GM23338 (cell line): ENCODE data around the gene EYA2. TPM values are rescaled to one million over a fixed set of nuclear protein-coding genes. Genes with fewer than 3 reads are reported as not detected.
A peak's percentile ranks its signal among the peaks of the same experiment; 100 is the strongest.

Experiments used
- ATAC-seq: fragments of 200-7000 bp; cut with Tn5 transposase; 3 replicates; pipeline ENCODE4 v1.9.1; 2020
- DNase-seq: peaks from one replicate; pipeline ENCODE4 v3.0.0-alpha.2; 2015; ENCODE audit warnings: low spot score
- H2AFZ ChIP-seq: fragments of 200-600 bp; sonication (generic); 2 replicates; pipeline ENCODE4 v1.8.0; 2016; ENCODE audit warnings: antibody characterized with exemption, mild to moderate bottlenecking, moderate library complexity
- H3F3A ChIP-seq: fragments of 200-600 bp; sonication (generic); replicated peaks from 2 replicates; pipeline ENCODE4 v1.8.0; 2017; ENCODE audit warnings: antibody characterized with exemption, mixed run types, low read depth
- H3K27ac ChIP-seq: fragments of 200-600 bp; sonication (generic); 2 replicates; pipeline ENCODE4 v1.6.1; 2016; ENCODE audit warnings: low read depth
- H3K27me3 ChIP-seq: fragments of 200-600 bp; sonication (generic); 2 replicates; pipeline ENCODE4 v1.8.0; 2016; ENCODE audit warnings: mild to moderate bottlenecking, mixed run types, moderate library complexity; ENCODE audit not compliant: insufficient read depth
- H3K36me3 ChIP-seq: fragments of 200-600 bp; sonication (generic); 2 replicates; pipeline ENCODE4 v1.8.0; 2016; ENCODE audit warnings: mild to moderate bottlenecking; ENCODE audit not compliant: insufficient read depth
- H3K4me1 ChIP-seq: fragments of 200-600 bp; sonication (generic); 2 replicates; pipeline ENCODE4 v1.8.0; 2016; ENCODE audit warnings: mild to moderate bottlenecking, moderate library complexity; ENCODE audit not compliant: insufficient read depth
- H3K4me2 ChIP-seq: fragments of 200-600 bp; sonication (generic); 2 replicates; pipeline ENCODE4 v1.7.1; 2017; ENCODE audit warnings: mixed run types
- H3K4me3 ChIP-seq: fragments of 200-600 bp; sonication (generic); 2 replicates; pipeline ENCODE4 v1.6.1; 2016; ENCODE audit warnings: mixed run types
- H3K79me2 ChIP-seq: fragments of 200-600 bp; sonication (generic); replicated peaks from 2 replicates; pipeline ENCODE4 v1.8.0; 2017; ENCODE audit warnings: mild to moderate bottlenecking; ENCODE audit not compliant: insufficient read depth
- H3K9me2 ChIP-seq: fragments of 200-600 bp; sonication (generic); 2 replicates; pipeline ENCODE4 v1.8.0; 2017; ENCODE audit not compliant: insufficient read depth
- H4K20me1 ChIP-seq: fragments of 200-600 bp; sonication (generic); replicated peaks from 2 replicates; pipeline ENCODE4 v1.8.0; 2017; ENCODE audit warnings: mild to moderate bottlenecking; ENCODE audit not compliant: insufficient read depth
- H3K27ac Mint-ChIP-seq: 2 replicates; pipeline ENCODE4 v1.8.0; 2020; ENCODE audit warnings: inconsistent platforms, mild to moderate bottlenecking, moderate library complexity, mixed read lengths
- H3K27me3 Mint-ChIP-seq: 3 replicates; pipeline ENCODE4 v1.8.0; 2022; ENCODE audit warnings: low read depth, mild to moderate bottlenecking, moderate library complexity, mixed read lengths, inconsistent platforms; ENCODE audit not compliant: insufficient read depth, poor library complexity
- H3K36me3 Mint-ChIP-seq: 3 replicates; pipeline ENCODE4 v1.8.0; 2021; ENCODE audit warnings: low read depth, mild to moderate bottlenecking, inconsistent platforms, moderate library complexity, mixed read lengths
- H3K4me1 Mint-ChIP-seq: 3 replicates; pipeline ENCODE4 v1.8.0; 2020; ENCODE audit warnings: mild to moderate bottlenecking, inconsistent platforms, mixed read lengths
- H3K4me3 Mint-ChIP-seq: 3 replicates; pipeline ENCODE4 v1.8.0; 2021; ENCODE audit warnings: moderate library complexity, mild to moderate bottlenecking, inconsistent platforms, mixed read lengths
- H3K9me3 Mint-ChIP-seq: 3 replicates; pipeline ENCODE4 v1.8.0; 2020; ENCODE audit warnings: moderate library complexity, mild to moderate bottlenecking, inconsistent platforms, mixed read lengths
- EZH2 ChIP-seq: fragments of 200-600 bp; sonication (generic); IDR thresholded peaks from one replicate; pipeline ENCODE4 v1.8.0; 2017; ENCODE audit warnings: antibody characterized with exemption, mild to moderate bottlenecking, low read depth; ENCODE audit not compliant: unreplicated experiment
- EZH2phosphoT487 ChIP-seq: fragments of 200-600 bp; sonication (generic); IDR thresholded peaks from one replicate; pipeline ENCODE4 v1.8.1; 2018; ENCODE audit warnings: antibody characterized with exemption; ENCODE audit not compliant: unreplicated experiment
- NANOG ChIP-seq: IDR thresholded peaks from 2 replicates; pipeline ENCODE4 v1.6.1; 2016; ENCODE audit warnings: antibody characterized with exemption, borderline replicate concordance
- ZNF331 ChIP-seq: fragments of 250-450 bp; sonication (Bioruptor Pico); IDR thresholded peaks from 2 replicates; pipeline ENCODE4 v1.5.0; 2020; ENCODE audit warnings: low read depth, mild to moderate bottlenecking, moderate library complexity
- polyA plus RNA-seq: library from polyadenylated mRNA; unstranded; fragments of >200 nt; fragmentation: Nextera tagmentation; extraction: Ambion mirVana; gene quantifications from 2 replicates; pipeline ENCODE4 v1.2.1, GENCODE V29; 2016
- total RNA-seq: library from RNA; depleted of rRNA; stranded (reverse); fragments of >200 nt; shearing (Covaris generic); gene quantifications from 2 replicates; pipeline ENCODE4 v1.2.3, GENCODE V29; 2014
- TF ChIP-seq, protein P1 (sequence below), 2 experiments: fragments of 200-600 bp in 1 of 2; sonication (generic) in 1 of 2; conservative IDR thresholded peaks; 2 replicates each; pipeline versions ENCODE4 v1.5.1 to v1.6.1; 2016 to 2017; ENCODE audit warnings: antibody characterized with exemption in 2 of 2, low read depth in 2 of 2, mild to moderate bottlenecking in 2 of 2, moderate library complexity in 1 of 2
- TF ChIP-seq, protein P2 (sequence below): IDR thresholded peaks from one replicate; pipeline ENCODE4 v1.6.1; 2018; ENCODE audit warnings: antibody characterized with exemption; ENCODE audit not compliant: unreplicated experiment

Gene EYA2
- total and polyA plus RNA-seq, 2 experiments from 2014 or later, result 0.50 to 0.56 TPM

DNA sequence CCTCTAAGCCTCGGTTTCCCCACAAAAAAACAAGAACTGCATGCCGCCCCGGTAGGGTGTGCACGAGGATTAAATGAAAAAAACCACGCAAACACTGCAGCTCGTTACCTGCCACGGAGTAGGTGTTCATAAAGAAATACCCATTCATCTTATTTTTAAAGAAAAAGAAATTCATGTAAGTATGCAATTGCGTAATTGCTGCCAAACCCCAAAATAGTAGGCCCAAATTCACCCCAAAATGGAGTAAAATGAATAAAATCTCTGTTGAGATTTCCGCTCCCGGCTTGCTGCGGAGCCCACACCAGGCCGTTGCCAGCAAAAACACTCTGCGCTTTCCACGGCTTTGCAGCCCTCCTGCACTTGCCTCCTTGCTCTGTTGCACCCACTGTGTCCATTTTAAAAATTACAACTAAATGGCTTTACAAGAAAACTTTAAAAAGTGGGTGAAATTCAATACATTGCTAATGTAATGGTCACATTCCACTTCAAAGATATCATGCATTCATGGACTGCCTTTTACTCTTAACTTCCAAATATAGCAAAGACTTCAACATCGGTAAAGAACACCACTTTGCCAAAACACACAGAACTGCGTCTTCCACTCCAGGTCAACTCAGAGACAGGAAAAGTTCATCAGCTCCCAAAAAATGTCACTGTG is 336.9 kb downstream of the EYA2 start (continued):
- TF ChIP-seq NANOG, result no peak
- no peak for TF ChIP-seq ZNF331 (CRISPR knock-in tag)
- TF ChIP-seq, protein P1, sequence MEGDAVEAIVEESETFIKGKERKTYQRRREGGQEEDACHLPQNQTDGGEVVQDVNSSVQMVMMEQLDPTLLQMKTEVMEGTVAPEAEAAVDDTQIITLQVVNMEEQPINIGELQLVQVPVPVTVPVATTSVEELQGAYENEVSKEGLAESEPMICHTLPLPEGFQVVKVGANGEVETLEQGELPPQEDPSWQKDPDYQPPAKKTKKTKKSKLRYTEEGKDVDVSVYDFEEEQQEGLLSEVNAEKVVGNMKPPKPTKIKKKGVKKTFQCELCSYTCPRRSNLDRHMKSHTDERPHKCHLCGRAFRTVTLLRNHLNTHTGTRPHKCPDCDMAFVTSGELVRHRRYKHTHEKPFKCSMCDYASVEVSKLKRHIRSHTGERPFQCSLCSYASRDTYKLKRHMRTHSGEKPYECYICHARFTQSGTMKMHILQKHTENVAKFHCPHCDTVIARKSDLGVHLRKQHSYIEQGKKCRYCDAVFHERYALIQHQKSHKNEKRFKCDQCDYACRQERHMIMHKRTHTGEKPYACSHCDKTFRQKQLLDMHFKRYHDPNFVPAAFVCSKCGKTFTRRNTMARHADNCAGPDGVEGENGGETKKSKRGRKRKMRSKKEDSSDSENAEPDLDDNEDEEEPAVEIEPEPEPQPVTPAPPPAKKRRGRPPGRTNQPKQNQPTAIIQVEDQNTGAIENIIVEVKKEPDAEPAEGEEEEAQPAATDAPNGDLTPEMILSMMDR (conservative IDR thresholded peaks at IDR 0.05; ENCODE audit: low read depth in 2 of 2), result no peak

DNA sequence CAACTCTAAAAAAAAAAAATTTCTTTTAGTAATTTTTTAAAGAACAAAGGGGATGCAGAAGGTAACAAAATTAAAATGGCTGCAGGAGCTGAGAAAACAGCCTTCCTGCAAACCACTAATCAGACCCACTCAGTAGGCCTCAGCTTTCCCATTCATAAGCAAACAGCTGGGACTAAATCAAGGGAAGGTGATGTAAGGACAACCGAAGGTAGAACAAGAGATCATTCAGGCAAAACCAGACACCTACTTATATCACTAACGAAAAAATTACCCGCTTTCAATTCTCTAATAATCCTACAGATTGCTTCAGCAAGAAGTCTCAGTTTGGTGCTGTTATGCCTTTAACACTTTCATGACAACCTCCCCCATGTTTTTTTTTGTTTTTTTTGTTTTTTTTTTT is 337.9 kb downstream of the EYA2 start:
- Histone ChIP-seq H4K20me1 (peaks cover 11% of the 10 kb centered on the region), H3K4me1 (peaks cover 9% of the 10 kb centered on the region; the same call in 1 of the 2 replicates), H3K27me3 (no peaks in the 10 kb centered on the region), H3K79me2 (peaks cover 47% of the 10 kb centered on the region), H3K4me3 (no peak overlapping the region), H3K36me3 (peaks cover 62% of the 10 kb centered on the region), H3K9me2 (no peaks in the 10 kb centered on the region), H3K4me2 (no peak overlapping the region), H3F3A (peaks cover 29% of the 10 kb centered on the region), H2AFZ (no peak overlapping the region), H3K27ac (0 out of 2 replicates have a peak overlapping the region, but pooled peaks have one; percentile 78)
- peak overlapping the region; percentile 72; the same call in 1 of the 2 replicates for H3K27ac Mint-ChIP-seq
- ATAC-seq (peak; percentile 68), DNase-seq (no peak)
- no peaks in the 10 kb centered on the region for H3K9me3 Mint-ChIP-seq
- H3K27me3 Mint-ChIP-seq, result peaks cover 11% of the 10 kb centered on the region
- H3K4me3 Mint-ChIP-seq, result no peak overlapping the region
- peaks cover 92% of the 10 kb centered on the region for H3K36me3 Mint-ChIP-seq
- peaks cover 24% of the 10 kb centered on the region for H3K4me1 Mint-ChIP-seq
- TF ChIP-seq EZH2phosphoT487 (no peak), ZNF331 (CRISPR knock-in tag) (no peak), EZH2 (no peak)
- TF ChIP-seq, protein P1 (conservative IDR thresholded peaks at IDR 0.05; ENCODE audit: low read depth in 2 of 2), result no peak
- TF ChIP-seq, protein P2, sequence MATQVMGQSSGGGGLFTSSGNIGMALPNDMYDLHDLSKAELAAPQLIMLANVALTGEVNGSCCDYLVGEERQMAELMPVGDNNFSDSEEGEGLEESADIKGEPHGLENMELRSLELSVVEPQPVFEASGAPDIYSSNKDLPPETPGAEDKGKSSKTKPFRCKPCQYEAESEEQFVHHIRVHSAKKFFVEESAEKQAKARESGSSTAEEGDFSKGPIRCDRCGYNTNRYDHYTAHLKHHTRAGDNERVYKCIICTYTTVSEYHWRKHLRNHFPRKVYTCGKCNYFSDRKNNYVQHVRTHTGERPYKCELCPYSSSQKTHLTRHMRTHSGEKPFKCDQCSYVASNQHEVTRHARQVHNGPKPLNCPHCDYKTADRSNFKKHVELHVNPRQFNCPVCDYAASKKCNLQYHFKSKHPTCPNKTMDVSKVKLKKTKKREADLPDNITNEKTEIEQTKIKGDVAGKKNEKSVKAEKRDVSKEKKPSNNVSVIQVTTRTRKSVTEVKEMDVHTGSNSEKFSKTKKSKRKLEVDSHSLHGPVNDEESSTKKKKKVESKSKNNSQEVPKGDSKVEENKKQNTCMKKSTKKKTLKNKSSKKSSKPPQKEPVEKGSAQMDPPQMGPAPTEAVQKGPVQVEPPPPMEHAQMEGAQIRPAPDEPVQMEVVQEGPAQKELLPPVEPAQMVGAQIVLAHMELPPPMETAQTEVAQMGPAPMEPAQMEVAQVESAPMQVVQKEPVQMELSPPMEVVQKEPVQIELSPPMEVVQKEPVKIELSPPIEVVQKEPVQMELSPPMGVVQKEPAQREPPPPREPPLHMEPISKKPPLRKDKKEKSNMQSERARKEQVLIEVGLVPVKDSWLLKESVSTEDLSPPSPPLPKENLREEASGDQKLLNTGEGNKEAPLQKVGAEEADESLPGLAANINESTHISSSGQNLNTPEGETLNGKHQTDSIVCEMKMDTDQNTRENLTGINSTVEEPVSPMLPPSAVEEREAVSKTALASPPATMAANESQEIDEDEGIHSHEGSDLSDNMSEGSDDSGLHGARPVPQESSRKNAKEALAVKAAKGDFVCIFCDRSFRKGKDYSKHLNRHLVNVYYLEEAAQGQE, result no peak
